Measurements from ENCODE around the gene GPC6. TPM values are rescaled to one million over a fixed set of nuclear protein-coding genes. Genes with fewer than 3 reads are reported as not detected.

GPC6 gene
- total RNA-seq, 1 donor from 2014 or later = 16.1 TPM

DNA sequence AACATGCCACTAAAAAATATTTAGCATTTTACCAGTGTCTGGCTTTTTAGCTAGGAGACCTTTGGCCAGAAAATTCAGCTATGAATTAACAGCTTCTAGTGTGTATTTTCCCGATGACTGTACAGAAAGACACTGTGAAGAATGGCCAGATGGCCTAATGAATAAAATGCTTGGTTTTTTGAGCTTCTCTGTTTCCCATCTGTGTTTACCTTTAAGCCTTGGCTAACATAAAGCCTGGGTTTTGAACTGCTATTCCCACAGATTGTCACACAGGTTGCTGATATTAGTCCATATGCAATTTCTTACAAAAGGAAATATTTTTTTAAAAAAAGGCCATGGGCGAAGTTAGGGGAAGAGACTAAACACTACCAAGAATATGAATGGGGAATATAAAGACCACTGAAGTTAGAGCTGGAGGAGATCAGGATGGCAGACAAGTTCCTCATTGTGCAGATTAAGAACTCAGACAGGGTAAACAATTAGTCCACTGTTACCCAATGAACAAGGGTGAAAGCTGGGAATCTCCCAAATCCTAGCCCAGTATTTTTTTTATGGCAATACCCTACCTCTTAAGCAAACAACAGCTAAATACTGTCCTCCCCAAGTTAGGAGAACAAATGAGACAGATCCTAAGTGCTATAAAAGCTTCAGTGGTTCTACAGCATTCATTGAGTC is 1157.8 kb downstream of the GPC6 start:
- peaks cover 4% of the 10 kb centered on the region for H3K4me1 Mint-ChIP-seq (ENCODE audit: unreplicated experiment)
- no peak for DNase-seq (ENCODE audit: low spot score)
- TF ChIP-seq, protein P1, sequence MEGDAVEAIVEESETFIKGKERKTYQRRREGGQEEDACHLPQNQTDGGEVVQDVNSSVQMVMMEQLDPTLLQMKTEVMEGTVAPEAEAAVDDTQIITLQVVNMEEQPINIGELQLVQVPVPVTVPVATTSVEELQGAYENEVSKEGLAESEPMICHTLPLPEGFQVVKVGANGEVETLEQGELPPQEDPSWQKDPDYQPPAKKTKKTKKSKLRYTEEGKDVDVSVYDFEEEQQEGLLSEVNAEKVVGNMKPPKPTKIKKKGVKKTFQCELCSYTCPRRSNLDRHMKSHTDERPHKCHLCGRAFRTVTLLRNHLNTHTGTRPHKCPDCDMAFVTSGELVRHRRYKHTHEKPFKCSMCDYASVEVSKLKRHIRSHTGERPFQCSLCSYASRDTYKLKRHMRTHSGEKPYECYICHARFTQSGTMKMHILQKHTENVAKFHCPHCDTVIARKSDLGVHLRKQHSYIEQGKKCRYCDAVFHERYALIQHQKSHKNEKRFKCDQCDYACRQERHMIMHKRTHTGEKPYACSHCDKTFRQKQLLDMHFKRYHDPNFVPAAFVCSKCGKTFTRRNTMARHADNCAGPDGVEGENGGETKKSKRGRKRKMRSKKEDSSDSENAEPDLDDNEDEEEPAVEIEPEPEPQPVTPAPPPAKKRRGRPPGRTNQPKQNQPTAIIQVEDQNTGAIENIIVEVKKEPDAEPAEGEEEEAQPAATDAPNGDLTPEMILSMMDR (IDR thresholded peaks at IDR 0.05; ENCODE audit: unreplicated experiment) = no peak

GRCh38 chr13:94387047-94387446 is 1160.4 kb downstream of the GPC6 start:
- Mint-ChIP-seq H3K4me1 (ENCODE audit: unreplicated experiment) (peaks cover 4% of the 10 kb centered on the region), H3K36me3 (ENCODE audit: low read depth, unreplicated experiment) (no peaks in the 10 kb centered on the region), H3K9me3 (ENCODE audit: unreplicated experiment) (peaks cover 4% of the 10 kb centered on the region), H3K4me3 (ENCODE audit: unreplicated experiment) (no peak overlapping the region), H3K27me3 (ENCODE audit: unreplicated experiment) (no peaks in the 10 kb centered on the region), H3K27ac (ENCODE audit: unreplicated experiment) (no peak overlapping the region)
- TF ChIP-seq, protein P1 (IDR thresholded peaks at IDR 0.05; ENCODE audit: unreplicated experiment) = no peak
- DNase-seq (ENCODE audit: low spot score) = no peak

More for the DNA sequence above, 1157.8 kb downstream of the GPC6 start:
- no peak overlapping the region for H3K27ac Mint-ChIP-seq (ENCODE audit: unreplicated experiment)
- peaks cover 4% of the 10 kb centered on the region for H3K9me3 Mint-ChIP-seq (ENCODE audit: unreplicated experiment)
- no peak overlapping the region for H3K4me3 Mint-ChIP-seq (ENCODE audit: unreplicated experiment)
- H3K36me3 Mint-ChIP-seq (ENCODE audit: low read depth, unreplicated experiment) = no peaks in the 10 kb centered on the region
- H3K27me3 Mint-ChIP-seq (ENCODE audit: unreplicated experiment) = no peaks in the 10 kb centered on the region

DNA sequence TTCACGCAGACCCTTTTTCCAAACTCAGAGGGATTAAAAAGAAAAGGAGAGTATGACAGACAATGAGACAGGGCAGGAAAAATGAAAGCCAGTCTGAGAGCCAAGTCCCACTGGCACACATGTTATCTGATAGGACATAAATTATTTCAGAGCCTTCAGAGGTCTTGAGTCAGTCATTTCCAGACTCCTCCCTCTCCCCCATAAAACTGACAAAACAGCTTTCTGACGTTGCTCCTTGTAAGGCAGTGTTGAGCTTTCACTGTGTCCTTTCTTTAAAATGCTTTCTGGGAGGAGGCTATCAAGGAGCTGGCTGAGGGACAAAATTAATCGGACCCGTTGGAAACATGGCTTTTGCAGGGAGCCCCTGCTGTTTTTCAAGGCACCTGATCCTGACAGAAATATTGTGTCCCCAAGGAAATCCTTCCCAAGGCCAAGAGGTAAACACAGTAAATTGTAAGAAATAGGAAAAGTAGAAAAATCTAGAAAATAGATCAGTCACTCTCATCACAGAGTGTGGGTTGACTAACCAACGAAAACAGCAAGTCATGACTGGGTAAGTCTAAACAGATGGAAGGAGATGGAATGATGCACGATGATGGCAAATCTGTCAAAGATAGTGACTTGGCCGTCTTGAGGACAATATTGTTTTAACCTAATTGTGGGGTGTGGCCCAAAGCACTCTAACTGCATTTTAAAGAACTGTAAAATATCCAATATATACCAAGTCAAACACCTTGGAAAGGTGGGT is 1163.2 kb downstream of the GPC6 start:
- Mint-ChIP-seq H3K27ac (ENCODE audit: unreplicated experiment) (no peak overlapping the region), H3K4me3 (ENCODE audit: unreplicated experiment) (no peak overlapping the region), H3K36me3 (ENCODE audit: low read depth, unreplicated experiment) (no peaks in the 10 kb centered on the region), H3K4me1 (ENCODE audit: unreplicated experiment) (peaks cover 4% of the 10 kb centered on the region), H3K27me3 (ENCODE audit: unreplicated experiment) (no peaks in the 10 kb centered on the region), H3K9me3 (ENCODE audit: unreplicated experiment) (peaks cover 4% of the 10 kb centered on the region)
- DNase-seq (ENCODE audit: low spot score) = no peak
- TF ChIP-seq, protein P1 (IDR thresholded peaks at IDR 0.05; ENCODE audit: unreplicated experiment) = no peak

- Mint-ChIP-seq H3K27ac (ENCODE audit: unreplicated experiment) (no peak overlapping the region), H3K4me1 (ENCODE audit: unreplicated experiment) (peaks cover 4% of the 10 kb centered on the region), H3K4me3 (ENCODE audit: unreplicated experiment) (no peak overlapping the region), H3K27me3 (ENCODE audit: unreplicated experiment) (no peaks in the 10 kb centered on the region), H3K36me3 (ENCODE audit: low read depth, unreplicated experiment) (no peaks in the 10 kb centered on the region), H3K9me3 (ENCODE audit: unreplicated experiment) (peaks cover 4% of the 10 kb centered on the region)
- DNase-seq (ENCODE audit: low spot score) = no peak
- TF ChIP-seq, protein P1 (IDR thresholded peaks at IDR 0.05; ENCODE audit: unreplicated experiment) = no peak
These were observed 1164.3 kb downstream of the GPC6 start for GRCh38 chr13:94390881-94391280.

DNA sequence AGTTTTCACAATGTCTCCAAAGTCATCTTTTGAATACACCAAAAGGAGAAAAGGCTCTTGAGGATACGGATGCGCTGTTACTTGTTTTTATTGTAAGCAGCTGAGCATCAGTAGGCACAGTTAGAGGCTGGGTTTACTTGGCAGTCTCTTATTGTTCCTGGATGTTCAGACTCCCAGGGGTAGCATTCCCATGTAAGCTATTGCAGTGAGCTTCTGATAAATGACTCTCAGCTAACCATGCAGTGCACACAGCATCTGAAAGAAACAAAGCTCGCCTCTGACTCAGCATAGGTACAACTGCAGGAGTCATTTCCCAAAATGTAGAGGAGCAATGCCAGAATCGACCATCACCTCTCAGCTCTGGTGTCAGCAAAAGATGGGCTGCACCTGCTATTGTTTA is 1168.1 kb downstream of the GPC6 start:
- no peaks in the 10 kb centered on the region for H3K27me3 Mint-ChIP-seq (ENCODE audit: unreplicated experiment)
- no peaks in the 10 kb centered on the region for H3K36me3 Mint-ChIP-seq (ENCODE audit: low read depth, unreplicated experiment)
- H3K4me1 Mint-ChIP-seq (ENCODE audit: unreplicated experiment) = no peaks in the 10 kb centered on the region
- no peak overlapping the region for H3K4me3 Mint-ChIP-seq (ENCODE audit: unreplicated experiment)
- no peak overlapping the region for H3K27ac Mint-ChIP-seq (ENCODE audit: unreplicated experiment)
- no peak for DNase-seq (ENCODE audit: low spot score)
- H3K9me3 Mint-ChIP-seq (ENCODE audit: unreplicated experiment) = no peaks in the 10 kb centered on the region
- TF ChIP-seq, protein P1 (IDR thresholded peaks at IDR 0.05; ENCODE audit: unreplicated experiment) = no peak

Measured in endothelial cell (in vitro differentiated cells).